RWPE2 (cell line): ENCODE measurements around the gene CIC.

Experiments
- ATAC-seq: fragments of 200-7000 bp; cut with Tn5 transposase; 3 replicates; pipeline ENCODE4 v1.9.1; 2021; ENCODE audit warnings: low read depth
- DNase-seq: peaks from one replicate; pipeline ENCODE4 v3.0.0-alpha.2; 2020; ENCODE audit warnings: low spot score
- H3K27ac ChIP-seq: fragments of 450-650 bp; 2 replicates; pipeline ENCODE4 v1.5.1; 2017; ENCODE audit warnings: mild to moderate bottlenecking; ENCODE audit not compliant: poor library complexity, severe bottlenecking
- H3K27me3 ChIP-seq: fragments of 250-450 bp; sonication (Bioruptor Pico); 2 replicates; pipeline ENCODE4 v1.5.1; 2021; ENCODE audit warnings: mild to moderate bottlenecking, moderate library complexity; ENCODE audit not compliant: insufficient read depth, poor library complexity, severe bottlenecking
- H3K36me3 ChIP-seq: fragments of 250-450 bp; sonication (Bioruptor Pico); 2 replicates; pipeline ENCODE4 v1.5.1; 2020; ENCODE audit warnings: low read depth, mild to moderate bottlenecking, moderate library complexity
- H3K4me1 ChIP-seq: fragments of 250-450 bp; sonication (Bioruptor Pico); 2 replicates; pipeline ENCODE4 v1.5.1; 2021; ENCODE audit warnings: mild to moderate bottlenecking, moderate library complexity; ENCODE audit not compliant: insufficient read depth, poor library complexity, severe bottlenecking
- H3K4me3 ChIP-seq: fragments of 250-450 bp; sonication (Bioruptor Pico); 2 replicates; pipeline ENCODE4 v1.5.1; 2021; ENCODE audit warnings: mild to moderate bottlenecking, moderate library complexity; ENCODE audit not compliant: severe bottlenecking
- H3K9me3 ChIP-seq: fragments of 250-450 bp; sonication (Bioruptor Pico); 2 replicates; pipeline ENCODE4 v1.5.1; 2021; ENCODE audit warnings: mild to moderate bottlenecking, moderate library complexity; ENCODE audit not compliant: severe bottlenecking
- TF ChIP-seq, protein P1 (sequence below): fragments of 450-650 bp; IDR thresholded peaks from one replicate; pipeline ENCODE4 v1.5.1; 2017; ENCODE audit warnings: mild to moderate bottlenecking, moderate library complexity; ENCODE audit not compliant: poor library complexity, severe bottlenecking

Gene CIC

DNA sequence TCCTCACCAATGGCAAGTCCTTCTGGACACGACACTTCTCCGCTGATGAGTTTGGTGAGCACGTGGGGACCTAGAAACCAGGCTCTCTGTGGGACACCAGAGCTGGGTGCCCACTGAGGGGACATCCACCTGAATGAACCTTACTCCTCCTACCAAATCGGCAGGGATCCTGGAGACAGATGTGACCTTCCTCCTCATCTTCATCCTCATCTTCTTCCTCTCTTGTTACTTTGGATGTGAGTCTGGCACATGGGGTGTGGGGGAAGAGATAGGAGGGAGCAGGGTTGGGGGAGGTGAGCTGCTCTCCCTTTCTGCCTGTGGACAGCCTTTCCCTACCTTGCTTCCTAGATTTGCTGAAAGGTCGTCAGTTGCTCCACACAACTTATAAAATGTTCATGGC, 46.0 kb downstream of the CIC start:
- H3K27ac ChIP-seq = no peak overlapping the region
- H3K27me3 ChIP-seq = no peaks in the 10 kb centered on the region
- no peaks in the 10 kb centered on the region for H3K36me3 ChIP-seq
- no peaks in the 10 kb centered on the region for H3K9me3 ChIP-seq
- TF ChIP-seq, protein P1, sequence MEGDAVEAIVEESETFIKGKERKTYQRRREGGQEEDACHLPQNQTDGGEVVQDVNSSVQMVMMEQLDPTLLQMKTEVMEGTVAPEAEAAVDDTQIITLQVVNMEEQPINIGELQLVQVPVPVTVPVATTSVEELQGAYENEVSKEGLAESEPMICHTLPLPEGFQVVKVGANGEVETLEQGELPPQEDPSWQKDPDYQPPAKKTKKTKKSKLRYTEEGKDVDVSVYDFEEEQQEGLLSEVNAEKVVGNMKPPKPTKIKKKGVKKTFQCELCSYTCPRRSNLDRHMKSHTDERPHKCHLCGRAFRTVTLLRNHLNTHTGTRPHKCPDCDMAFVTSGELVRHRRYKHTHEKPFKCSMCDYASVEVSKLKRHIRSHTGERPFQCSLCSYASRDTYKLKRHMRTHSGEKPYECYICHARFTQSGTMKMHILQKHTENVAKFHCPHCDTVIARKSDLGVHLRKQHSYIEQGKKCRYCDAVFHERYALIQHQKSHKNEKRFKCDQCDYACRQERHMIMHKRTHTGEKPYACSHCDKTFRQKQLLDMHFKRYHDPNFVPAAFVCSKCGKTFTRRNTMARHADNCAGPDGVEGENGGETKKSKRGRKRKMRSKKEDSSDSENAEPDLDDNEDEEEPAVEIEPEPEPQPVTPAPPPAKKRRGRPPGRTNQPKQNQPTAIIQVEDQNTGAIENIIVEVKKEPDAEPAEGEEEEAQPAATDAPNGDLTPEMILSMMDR = no peak
- H3K4me1 ChIP-seq = no peaks in the 10 kb centered on the region
- DNase-seq (no peak), ATAC-seq (no peak)
- no peak overlapping the region for H3K4me3 ChIP-seq

DNA sequence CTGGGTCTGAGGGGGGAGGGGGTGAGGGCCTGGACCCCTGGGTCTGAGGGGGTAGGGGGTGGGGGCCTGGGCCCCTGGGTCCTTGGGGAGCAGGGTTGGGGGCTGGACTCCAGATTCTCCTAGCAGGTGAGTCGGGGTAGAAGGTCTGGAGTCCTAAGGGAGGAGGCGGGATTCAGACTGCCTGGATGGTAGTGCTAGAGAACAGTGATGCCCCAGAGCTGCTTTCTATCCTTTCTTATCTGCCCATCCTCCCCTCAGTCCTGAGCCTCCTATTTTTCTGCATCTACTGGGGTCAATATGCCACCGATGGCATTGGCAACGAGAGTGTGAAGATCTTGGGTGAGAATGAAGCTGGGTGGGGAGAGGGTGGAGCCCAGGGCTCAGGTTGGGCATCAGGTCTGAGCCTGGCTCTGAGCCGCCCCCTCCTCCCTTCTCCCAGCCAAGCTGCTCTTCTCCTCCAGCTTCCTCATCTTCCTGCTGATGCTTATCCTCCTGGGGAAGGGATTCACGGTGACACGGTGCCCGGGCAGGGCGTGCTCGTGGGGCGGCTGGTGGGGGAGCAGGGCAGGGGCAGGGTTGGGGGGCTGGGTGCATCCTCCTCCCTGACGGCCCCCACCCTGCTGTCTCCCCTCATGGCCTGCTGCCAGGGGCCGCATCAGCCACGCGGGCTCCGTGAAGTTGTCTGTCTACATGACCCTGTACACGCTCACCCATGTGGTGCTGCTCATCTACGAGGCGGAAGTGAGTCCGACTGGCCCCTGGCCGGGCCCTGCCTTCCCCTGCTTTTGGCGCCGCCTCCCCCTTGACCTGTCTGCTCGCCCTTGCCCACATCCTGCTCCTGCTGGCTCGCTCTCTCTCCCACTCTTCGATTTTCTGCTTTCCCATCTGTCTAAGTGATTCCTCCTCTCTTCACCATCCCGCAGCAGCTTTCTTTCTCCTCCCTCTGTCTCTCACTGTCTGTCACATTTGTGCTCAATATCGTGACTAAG, 47.5 kb downstream of the CIC start:
- TF ChIP-seq, protein P1 = no peak
- DNase-seq (no peak), ATAC-seq (peak; percentile 22; the same call in 1 of the 3 replicates)
- Histone ChIP-seq H3K4me1 (no peaks in the 10 kb centered on the region), H3K27ac (no peak overlapping the region), H3K4me3 (no peak overlapping the region), H3K36me3 (no peaks in the 10 kb centered on the region), H3K27me3 (no peaks in the 10 kb centered on the region), H3K9me3 (no peaks in the 10 kb centered on the region)

DNA sequence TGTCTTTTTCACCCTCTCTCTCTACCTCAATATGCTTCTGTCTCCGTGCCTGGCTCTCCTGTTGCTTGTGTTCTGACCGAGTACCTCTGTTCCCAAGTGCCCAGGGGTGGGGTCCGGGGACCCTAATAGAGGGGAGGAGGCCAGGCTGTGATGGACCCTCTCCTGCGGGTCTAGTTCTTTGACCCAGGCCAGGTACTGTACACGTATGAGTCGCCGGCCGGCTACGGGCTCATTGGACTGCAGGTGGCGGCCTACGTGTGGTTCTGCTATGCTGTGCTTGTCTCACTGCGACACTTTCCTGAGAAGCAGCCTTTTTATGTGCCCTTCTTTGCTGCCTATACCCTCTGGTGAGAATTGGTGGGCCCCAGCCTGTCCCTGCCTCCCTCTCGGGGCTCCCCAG, 48.5 kb downstream of the CIC start:
- no peak overlapping the region for H3K4me3 ChIP-seq
- no peaks in the 10 kb centered on the region for H3K9me3 ChIP-seq
- H3K27ac ChIP-seq = no peak overlapping the region
- H3K4me1 ChIP-seq = no peaks in the 10 kb centered on the region
- TF ChIP-seq, protein P1 = no peak
- no peak for ATAC-seq
- H3K36me3 ChIP-seq = no peaks in the 10 kb centered on the region
- no peak for DNase-seq
- no peaks in the 10 kb centered on the region for H3K27me3 ChIP-seq

DNA sequence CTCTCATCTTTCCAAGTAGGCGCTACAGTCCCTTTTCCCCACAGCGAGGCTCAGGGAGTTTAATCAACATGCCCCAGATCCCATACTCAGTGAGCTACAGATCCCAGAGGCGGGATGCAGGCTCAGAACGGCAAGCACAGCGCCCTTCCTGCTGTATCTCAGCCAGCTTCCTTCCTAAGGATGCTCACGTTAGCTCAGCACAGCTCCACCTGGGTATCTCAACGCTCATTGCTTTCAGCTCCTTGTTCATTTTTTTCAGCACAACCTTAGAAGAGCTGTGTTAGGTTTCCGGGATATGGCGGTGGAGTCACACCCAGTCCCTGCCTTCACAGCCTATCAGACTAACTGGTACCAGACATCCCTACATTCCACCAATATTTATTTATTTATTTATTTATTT, 53.3 kb downstream of the CIC start:
- no peak for DNase-seq
- TF ChIP-seq, protein P1 = no peak
- Histone ChIP-seq H3K9me3 (no peaks in the 10 kb centered on the region), H3K27ac (no peak overlapping the region), H3K36me3 (no peaks in the 10 kb centered on the region), H3K4me1 (peaks cover 3% of the 10 kb centered on the region), H3K4me3 (no peak overlapping the region), H3K27me3 (no peaks in the 10 kb centered on the region)
- no peak for ATAC-seq

DNA sequence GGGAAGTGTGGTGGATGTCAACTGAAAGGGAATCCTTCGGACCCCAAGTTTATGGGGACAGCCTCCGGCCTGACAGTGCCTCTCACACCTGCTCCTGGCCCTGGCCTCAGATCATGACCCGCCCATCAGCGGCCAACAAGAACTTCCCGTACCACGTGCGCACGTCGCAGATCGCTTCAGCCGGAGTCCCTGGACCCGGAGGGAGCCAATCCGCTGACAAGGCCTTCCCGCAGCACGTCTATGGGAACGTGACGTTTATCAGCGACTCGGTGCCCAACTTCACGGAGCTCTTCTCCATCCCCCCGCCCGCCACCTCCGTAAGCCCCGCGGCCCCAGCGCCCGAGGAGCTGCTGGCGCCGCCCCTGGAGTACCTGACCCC, 54.4 kb downstream of the CIC start:
- no peaks in the 10 kb centered on the region for H3K27me3 ChIP-seq
- H3K36me3 ChIP-seq = no peaks in the 10 kb centered on the region
- DNase-seq (peak; percentile 61), ATAC-seq (no peak)
- TF ChIP-seq, protein P1 = no peak
- H3K27ac ChIP-seq = no peak overlapping the region
- no peaks in the 10 kb centered on the region for H3K9me3 ChIP-seq
- peaks cover 3% of the 10 kb centered on the region for H3K4me1 ChIP-seq
- no peak overlapping the region for H3K4me3 ChIP-seq
